Activated CD4-positive, alpha-beta T cell treated with anti-CD3 and anti-CD28 coated beads, Interleukin-2, amount 50 U/mL, for 16 hours (primary cell): ENCODE measurements around the gene ZNF784.

Source experiments
- DNase-seq: peaks from one replicate; pipeline ENCODE4 v3.0.0-alpha.2; 2020

The ZNF784 gene, protein sequence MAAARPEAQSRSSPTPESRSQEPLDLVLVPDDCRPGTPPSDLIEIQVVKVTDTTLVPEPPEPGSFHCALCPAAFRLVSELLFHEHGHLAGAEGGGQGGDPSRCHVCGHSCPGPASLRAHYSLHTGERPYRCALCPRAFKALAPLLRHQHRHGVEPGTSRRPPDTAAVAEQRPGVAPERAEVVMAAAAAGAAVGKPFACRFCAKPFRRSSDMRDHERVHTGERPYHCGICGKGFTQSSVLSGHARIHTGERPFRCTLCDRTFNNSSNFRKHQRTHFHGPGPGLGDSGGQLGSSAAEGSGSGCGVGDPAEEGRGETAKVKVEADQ

DNA sequence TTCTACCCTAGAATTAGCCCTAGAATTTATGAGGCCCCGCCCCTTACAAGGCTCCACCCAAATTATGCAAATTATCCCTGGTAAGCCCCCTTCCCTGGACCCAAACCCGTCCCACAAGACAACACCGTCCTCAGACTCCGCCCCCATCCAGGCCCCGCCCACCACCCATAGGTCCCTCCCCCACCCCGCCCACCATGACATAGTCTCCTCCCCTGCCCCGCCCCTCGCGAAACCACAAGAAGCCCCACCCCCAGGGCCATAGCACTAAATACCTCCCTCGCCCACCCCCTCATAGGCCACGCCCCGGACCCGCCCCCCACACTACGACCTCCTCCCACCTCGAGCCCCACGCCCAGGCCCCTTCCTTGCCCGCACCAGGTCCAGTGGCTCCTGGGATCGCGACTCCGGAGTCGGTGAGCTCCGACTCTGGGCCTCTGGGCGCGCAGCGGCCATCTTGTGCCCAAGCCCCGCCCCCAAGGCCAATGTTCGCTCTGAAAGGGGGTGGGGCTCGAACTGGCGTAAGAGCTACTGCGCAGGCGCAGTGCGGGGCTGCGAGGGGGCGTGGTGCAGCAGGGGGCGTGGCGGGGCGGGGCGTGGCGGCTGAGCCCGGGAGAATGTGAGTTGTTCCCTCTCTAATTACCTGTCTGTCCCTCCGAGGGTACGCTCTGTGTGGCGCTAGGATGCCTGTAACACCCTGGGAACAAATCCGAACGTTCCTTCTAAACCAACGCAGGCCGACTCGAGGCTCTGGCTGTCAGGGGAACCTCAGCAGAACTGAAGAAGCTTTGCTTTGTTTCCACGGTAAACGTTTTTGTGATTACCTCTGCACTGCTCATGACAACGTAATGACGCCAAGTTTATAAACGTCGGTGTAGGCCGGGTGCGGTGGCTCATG, at the start of gene ZNF784:
Gene ZNF784, minus strand, starts transcription at position 458 of the 895 bp plus-strand sequence. Its CDS starts 5 bp downstream, at position 453.
- DNase-seq, result peak; percentile 94

DNA sequence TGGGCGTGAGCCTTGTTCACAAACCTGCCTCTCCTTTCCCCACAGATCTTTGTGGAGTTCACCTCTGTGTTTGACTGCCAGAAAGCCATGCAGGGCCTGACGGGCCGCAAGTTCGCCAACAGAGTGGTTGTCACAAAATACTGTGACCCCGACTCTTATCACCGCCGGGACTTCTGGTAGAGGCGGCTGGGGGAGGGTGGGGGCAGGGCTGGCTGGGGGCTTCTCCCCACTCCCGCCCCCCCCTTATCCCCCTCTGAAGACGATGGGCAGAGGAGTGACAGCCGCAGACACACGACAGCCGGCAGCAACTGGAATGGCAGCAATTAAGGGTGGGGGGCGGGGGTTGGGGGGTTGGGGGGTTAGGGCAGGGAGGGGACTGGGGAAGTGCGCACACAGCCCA, 49.5 kb upstream of the ZNF784 start:
- DNase-seq, result no peak

DNA sequence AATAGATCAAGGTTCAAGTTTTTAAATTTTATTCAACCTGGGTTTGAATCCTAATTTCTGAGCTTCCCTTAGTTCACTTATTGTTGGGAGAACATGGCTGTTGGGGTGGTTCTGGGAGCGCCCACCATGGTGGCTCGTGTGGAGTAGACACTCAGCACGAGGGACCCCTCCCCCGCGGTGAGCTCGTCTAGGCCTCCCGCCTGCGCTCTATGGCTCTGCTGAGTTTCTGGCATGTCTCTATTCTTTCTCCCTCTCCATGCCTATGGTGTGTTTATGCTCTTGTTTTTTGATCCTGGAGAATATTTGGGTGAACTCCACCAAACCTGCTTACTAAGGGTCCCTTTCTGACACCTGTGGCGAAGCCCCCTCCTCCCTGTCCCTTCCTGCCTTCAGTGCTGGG, 49.1 kb upstream of the ZNF784 start:
- no peak for DNase-seq

DNA sequence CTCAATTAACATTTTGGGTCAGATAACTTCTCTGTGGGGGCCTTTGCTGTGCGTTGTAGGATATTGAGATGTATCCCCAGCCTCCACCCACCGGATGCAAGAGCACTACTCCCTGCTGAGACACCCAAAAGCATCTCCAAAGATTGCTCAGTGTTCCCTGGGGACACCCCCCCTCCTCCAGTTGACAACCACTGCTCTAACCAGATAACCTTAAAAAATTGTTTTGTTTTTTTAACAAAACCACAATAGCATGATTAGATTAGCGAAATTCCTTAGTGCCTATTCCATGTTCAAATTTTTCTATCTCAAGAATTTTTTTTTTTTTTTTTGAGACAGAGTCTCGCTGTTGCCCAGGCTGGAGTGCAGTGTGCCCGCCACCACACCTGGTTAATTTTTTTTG, 48.1 kb upstream of the ZNF784 start:
- DNase-seq, result no peak

DNA sequence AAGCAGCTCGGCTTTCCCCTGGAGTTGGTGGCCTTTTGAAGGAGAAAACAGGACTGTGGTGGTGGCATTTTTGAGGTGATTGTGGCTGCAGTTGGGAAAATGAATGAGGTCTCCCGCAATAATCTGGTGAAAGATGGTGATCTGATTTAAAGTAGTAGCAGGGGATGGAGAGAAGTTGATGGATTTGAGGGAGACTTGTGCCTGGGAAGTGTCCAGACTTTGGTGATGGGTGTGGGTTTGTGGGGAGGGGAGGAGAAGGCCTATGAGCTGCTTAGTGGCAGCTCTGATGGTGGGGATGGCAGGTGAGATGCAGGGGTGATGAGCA, 46.6 kb upstream of the ZNF784 start:
- DNase-seq, result no peak

DNA sequence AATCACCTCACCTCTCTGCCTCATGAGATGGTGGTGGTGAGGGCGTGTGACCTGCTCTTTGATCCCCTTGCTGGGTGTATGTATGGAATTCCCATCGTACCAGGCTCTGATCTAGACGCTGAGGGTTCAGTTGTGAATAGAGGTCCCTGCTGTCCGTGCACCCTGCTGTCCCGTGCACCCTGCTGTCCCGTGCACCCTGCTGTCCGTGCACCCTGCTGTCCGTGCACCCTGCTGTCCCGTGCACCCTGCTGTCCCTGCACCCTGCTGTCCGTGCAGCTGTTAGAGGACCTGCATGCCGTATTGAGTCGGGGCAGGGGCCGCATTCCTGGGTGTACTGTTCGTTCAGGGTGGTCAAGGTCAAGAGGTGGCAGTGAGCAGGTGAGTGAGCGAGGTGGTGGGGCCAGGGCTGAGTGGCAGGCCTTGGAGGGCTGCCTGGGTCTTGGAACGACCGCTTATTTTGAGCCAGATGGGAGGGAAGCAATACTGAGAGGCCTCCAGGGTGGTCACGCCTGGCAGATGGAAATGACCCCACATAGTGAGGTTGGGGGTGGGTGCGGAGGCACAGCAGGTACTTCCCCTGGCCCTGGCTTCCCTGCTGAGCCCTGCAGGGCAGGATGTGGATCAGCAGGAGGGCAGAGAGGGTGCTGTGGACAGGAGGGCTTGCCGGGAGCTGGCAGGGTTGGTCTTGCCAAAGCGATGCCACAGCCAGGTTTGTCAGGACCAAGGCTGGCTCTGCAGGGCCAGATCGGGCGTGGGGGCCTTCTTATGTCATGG, 46.1 kb upstream of the ZNF784 start:
- DNase-seq, result no peak

DNA sequence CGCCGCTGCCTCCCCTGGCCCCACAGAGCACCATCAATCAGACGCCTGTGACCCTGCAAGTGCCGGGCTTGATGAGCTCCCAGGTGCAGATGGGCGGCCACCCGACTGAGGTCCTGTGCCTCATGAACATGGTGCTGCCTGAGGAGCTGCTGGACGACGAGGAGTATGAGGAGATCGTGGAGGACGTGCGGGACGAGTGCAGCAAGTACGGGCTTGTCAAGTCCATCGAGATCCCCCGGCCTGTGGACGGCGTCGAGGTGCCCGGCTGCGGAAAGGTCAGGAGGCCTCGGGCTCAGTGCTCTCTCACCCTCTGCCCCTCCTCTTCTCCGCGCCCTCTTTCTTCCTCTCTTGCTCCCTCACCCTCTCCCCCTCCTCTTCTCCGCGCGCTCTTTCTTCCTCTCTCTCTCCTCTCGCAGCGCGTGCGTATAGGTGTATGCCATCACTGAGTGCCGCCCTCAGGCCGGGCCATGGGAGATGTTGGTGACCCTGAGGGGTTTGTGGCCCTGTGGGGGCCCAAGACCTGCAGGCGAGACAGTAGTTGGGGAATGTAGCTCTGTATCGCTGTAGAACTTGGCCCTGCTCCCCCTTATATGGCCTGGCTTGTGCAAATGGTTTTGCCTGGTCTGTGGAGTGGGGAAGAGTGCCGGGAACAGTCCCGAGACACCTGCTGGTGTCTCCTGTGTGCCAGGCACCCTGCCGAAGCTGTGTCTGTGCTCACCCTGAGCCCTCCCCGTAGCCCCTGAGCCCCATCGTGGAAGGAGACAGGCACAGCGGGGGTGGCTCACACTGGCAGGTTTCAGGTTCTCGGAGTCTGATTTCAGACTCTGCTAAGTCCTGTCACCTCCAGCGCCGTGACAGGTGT, 45.3 kb upstream of the ZNF784 start:
- no peak for DNase-seq

DNA sequence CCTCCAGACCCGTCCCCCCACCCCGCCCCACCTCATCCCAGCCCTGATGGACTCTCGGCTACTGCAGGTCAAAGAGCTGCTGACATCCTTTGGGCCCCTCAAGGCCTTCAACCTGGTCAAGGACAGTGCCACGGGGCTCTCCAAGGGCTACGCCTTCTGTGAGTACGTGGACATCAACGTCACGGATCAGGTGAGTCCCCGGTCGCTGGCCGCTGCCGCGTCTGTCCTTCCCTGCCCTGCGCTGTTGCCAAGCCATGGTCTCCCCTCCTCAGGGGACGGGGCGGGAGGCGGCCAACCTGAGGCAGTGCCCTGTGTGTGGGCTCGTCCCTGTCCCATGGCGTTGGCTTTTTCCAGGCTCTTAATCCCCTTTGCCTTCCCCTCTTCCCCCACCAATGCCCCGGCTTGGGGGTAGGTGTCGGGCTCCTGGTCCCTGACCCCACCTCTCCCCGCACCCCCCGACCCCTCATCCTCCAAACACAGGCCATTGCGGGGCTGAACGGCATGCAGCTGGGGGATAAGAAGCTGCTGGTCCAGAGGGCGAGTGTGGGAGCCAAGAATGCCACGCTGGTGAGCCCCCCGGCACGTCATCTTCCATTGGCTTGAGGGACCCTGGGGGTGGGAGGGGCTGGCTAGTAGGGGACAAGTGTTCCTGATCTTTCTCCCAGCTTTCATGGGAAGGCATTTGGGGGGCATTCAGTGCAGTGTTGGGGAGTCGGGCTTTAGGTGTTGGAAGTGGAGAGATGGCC, 44.4 kb upstream of the ZNF784 start:
- DNase-seq, result no peak

DNA sequence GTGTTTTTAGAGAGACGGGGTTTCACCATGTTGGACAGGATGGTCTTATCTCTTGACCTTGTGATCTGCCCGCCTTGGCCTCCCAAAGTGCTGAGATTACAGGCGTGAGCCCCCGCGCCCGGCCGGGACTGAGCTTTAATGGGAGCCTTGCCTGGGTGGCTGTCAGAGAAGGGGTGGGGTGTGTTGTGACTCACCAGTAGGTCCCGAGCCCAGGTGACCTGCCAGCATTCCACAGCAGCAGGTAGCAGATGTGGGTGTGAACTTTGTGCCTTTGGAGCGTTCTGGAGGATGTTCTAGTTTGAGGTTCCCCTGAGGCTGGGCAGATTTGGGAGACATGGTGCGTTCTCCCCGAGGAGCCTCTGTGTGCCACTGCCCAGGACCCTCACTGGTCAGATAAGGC, 43.6 kb upstream of the ZNF784 start:
- no peak for DNase-seq

DNA sequence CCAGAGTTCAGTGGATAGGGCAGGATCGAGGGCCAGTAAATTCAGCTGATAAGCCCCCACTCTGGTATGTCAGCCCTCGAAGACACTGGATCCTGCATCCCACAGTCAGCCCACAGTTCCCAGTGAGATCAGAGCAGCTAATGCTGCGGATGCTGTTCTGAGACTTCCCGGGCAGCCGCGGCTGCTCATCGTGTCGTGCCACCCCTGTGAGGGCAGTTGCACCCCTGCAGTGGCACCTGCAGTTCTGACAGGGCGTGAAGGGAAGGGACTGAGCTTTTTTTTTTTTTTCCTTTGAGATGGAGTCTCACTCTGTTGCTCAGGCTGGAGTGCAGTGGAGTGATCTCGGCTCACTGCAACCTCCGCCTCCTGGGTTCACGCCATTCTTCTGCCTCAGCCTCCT, 43.1 kb upstream of the ZNF784 start:
- no peak for DNase-seq

DNA sequence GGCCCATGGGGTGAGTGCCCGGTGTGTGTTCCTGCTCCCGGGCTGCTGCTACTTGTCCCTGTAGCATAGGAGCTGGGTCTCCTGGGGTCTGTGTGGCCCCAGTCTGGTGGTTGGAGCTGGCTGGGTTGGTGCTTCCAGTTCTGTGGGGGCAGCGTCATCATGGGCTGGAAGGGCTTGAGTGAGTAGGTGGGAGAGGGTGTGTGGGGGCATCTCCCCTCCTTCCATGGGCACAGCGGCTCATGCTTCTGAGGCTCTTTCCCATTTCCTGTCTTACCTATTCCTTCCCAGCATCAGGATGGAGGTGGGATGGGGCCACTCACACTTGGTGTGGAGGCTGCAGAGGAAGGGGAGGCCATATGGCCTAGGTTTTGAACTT, 42.6 kb upstream of the ZNF784 start:
- no peak for DNase-seq

DNA sequence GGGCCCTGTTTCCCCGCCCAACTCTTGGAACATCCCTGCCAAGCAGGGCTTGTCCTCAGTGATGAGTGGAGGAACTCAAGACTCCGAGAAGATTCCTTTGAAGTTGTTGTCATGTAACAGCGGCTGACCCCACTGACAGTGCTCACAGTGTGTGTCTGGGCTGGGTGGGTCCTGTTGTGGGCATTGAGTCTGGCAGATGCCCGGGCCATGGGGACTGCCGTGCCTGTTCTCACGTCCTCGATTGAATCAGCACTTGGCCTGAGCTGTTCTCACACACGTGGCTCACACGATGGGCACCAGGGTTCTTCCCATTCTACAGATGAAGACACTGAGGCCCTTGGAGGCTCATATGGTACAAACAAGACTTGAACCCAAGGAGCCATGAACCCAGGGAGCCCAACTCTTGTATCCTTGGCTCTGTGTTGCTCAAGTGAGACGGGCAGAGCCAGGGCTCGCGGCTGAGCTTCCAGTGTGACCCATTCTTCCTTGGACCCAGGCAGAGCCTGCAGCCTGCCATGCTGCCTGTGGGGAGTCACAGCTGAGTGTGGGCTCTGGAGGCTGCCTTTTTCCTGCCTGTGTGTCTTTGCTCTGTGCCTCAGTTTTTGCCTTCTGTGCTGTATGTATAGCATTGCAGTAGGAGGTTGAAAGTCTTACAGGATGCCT, 42.1 kb upstream of the ZNF784 start:
- DNase-seq, result no peak

DNA sequence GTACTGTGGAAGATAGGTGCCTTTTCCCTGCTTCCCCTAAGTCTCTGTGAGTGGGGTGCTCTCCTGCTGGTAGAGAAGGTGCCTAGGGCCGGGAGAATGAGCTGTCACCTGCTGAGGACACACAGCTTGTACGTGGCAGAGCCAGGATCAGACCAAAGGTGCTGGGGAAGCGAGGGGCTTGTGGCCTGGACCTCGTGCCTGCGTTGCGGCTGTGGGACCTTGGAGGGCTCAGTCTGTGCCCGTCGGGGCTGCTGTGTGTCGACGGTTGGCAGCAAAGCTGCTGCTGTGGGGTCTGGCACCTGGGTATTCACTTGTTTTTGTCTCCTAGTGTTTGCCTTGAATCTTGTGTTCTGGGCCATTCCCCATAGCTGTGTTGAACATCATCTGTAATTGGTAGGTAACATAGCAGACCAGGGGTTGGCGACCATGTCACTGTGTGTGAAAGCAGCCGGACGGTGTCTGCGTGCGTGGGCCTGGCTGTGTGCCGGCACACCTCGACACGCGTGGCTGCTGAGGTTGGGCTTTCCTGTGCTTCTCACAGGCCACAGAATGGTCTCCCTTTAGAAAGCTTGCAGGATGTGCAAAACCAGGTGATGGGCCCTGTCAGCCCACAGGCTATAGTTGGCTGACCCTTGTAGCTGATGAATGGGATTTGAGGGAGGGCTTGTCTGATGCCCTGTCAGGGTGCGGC, 39.6 kb upstream of the ZNF784 start:
- no peak for DNase-seq

DNA sequence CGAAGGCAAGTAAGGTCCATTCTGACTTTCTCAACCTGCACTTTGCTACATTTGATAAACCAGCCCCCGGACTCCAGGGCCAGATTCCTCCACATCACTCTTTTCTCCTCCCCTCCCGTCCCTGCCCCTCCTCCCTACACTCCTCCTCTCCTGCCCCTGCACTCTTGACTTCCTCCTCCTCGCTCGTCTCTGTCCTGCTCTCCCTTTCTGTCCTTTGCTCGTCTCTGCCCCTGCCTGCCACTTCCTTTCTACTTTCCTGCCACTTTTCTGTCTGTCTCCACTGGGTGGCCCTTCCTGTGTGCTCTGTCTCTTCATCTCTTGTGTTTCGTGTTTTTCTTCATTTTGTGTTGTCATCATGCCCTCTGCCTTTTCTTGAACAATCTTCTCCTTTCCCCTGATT, 37.5 kb upstream of the ZNF784 start:
- no peak for DNase-seq

DNA sequence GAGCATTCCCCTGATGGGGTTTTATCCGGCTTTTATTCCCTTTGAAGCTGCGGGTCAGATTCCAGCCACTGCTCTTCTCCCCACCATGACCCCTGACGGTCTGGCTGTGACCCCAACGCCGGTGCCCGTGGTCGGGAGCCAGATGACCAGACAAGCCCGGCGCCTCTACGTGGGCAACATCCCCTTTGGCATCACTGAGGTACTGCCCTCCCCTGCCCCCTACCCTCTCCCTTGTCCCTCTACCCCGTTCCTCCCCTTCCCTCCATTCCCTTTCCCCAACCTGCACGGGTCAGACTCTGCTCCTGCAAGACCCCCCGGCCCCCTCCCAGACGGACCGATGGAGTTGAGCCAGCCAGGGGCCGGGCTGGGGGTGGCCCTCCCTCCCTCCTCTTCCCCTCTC, 36.6 kb upstream of the ZNF784 start:
- no peak for DNase-seq

DNA sequence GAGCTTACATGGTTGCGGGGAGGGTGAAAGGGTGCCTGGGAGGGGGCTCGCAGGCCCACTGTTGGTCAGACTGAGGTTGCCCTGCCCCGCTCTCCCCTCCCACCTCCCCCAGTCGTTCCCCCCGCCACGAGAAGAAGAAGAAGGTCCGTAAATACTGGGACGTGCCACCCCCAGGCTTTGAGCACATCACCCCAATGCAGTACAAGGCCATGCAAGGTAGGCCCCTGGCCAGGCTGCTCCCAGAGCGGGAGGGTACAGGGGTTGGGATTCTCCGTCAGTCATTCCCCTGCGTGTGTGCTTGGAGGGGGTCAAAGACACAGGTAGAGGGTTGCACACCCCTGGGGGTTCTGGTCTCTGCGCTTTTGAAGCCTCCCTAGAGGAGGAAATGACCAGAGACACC, 36.0 kb upstream of the ZNF784 start:
- no peak for DNase-seq

DNA sequence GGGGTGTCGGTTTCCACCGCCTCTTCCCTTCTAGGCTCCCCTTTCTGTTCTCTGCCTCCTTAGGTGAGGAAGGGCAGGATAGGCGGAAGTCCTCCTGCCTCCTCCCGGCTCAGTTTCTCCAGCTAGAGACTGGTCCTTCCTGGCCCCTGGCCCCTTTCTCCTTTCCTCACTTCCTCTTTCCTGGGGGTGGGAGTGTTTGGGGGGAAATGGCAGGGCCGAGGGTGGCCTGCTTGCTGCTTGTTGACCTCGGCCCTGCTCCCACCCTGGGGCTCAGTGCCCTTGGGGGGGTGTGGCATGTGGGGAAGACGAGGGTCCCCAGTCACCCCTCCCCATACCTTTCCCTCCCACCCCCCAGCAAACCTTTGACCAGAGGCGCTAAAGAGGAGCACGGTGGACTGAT, 35.5 kb upstream of the ZNF784 start:
- no peak for DNase-seq

DNA sequence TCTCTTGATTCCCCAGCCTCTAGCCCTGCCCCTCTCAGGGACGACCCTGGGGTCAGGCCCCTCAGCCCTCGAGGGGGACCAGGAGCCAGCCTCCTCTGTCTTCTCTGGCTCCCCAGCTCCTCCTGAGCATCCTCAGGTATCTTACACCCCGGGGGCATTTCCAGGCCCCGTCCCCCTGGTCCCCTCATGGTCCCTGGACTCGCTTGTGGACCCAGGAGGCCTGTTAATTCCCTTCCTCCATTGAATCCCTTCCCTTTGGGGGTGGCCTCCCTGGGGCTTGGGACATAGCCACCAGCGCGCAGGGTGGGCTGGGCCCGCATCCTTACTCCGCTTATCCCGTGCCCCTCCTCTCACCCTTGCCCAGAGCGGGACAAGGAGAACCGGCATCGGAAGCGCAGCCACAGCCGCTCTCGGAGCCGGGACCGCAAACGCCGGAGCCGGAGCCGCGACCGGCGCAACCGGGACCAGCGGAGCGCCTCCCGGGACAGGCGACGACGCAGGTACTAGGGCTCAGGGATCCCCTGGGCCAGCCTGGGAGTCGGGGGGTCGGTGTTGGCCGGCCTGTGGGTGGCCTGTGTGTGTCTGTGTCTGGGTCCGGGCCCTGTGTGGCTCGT, 34.6 kb upstream of the ZNF784 start:
- DNase-seq, result no peak

DNA sequence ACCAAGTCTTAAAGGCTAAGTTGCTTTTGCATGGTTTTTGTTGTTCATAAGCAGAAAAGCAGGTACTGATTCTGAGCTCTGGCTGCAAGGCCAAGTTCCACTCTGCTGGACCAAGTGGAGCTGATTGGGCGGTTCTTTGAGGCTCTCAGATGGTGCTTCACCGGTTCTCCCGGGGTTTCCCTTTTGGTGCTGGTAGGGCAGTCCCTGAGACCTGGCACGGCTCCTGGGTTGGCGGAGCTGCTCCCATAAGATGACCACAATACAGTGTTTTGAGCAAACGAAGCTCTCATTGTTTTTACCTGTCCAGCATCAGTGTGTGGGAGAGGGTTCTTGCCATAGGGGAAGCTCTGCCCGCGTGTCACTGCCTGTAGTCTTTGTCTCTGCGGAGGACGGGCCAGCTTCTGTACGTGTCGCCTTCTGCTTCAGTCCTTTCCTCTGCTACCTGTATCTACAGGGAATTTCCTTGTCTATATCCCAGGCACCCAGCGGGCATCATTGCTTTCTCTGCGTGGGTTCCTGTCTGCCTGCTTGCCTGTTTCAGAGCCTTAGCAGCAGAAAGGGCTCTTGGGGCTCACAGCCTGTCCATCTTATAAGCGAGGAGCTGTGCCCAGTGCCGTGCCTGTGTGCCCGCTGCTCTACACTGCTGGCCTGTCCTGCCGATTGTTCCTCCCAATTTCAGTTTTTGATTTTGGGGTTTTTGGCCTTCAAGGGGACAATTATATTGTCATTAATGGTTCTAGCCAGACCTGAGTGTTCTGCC, 32.8 kb upstream of the ZNF784 start:
- no peak for DNase-seq

DNA sequence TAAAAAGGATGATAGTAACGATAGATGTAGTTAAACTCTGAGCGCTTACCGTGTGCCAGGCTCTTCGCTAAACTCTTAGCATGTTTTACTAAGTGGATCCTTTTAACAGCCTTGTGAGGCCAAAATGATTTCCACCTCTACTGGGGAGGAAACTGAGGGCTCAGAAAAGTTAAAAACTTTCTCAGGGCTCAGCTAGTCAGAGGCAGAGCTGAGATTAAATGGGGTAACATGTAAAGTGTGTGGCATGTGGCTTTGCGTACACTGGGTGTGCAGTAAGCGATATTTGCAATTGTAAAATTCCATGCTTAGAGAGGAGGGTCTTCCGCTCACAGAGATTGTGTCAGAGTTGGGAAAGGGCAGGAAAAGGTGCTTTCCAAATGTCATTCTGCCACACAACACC, 32.2 kb upstream of the ZNF784 start:
- no peak for DNase-seq
